Measurements from ENCODE around the gene CKAP5.
A peak's percentile ranks its signal among the peaks of the same experiment; 100 is the strongest.

CKAP5 gene

DNA sequence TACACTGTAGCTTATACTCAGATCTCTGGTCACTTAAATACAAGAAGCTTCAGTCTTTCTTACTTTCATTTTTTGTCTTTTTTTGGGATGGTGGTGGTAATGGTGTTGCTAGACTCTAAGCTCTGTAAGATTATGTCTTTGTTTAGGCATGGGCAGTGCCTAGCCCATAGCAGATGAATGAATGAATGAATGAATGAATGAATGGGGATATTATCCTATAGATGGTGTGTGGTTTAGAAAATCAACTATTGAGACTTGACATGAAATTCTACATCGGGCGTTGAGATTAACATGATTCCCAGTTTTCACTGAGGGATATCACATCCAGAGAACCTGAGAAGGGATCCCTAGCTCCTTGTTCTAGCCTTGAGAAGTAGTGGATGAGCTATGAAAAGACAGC, 9.8 kb upstream of the CKAP5 start:
- TF ChIP-seq, protein P1, sequence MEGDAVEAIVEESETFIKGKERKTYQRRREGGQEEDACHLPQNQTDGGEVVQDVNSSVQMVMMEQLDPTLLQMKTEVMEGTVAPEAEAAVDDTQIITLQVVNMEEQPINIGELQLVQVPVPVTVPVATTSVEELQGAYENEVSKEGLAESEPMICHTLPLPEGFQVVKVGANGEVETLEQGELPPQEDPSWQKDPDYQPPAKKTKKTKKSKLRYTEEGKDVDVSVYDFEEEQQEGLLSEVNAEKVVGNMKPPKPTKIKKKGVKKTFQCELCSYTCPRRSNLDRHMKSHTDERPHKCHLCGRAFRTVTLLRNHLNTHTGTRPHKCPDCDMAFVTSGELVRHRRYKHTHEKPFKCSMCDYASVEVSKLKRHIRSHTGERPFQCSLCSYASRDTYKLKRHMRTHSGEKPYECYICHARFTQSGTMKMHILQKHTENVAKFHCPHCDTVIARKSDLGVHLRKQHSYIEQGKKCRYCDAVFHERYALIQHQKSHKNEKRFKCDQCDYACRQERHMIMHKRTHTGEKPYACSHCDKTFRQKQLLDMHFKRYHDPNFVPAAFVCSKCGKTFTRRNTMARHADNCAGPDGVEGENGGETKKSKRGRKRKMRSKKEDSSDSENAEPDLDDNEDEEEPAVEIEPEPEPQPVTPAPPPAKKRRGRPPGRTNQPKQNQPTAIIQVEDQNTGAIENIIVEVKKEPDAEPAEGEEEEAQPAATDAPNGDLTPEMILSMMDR (conservative IDR thresholded peaks at IDR 0.05): no peak

DNA sequence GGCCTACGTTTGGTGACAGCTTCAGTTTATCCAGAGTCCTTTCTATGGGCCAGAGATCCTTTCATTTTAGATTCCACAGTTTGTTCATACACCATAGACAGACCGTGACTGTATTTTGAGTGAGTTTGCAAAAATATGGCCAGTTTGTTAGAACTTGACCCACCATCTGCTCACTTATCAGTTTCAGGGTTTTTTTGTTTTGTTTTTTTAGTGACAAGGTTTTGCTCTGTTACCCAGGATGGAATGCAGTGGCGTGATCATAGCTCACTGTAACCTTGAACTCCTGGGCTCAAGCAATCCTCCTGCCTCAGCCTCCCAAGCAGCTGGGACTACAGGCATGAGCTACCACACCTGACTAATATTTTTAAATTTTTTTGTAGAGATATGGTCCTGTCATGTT, 9.1 kb upstream of the CKAP5 start:
- TF ChIP-seq, protein P1 (conservative IDR thresholded peaks at IDR 0.05): no peak
- no peak overlapping the region for H3K27ac ChIP-seq

More for the DNA sequence above, 9.8 kb upstream of the CKAP5 start:
- no peak overlapping the region for H3K27ac ChIP-seq

DNA sequence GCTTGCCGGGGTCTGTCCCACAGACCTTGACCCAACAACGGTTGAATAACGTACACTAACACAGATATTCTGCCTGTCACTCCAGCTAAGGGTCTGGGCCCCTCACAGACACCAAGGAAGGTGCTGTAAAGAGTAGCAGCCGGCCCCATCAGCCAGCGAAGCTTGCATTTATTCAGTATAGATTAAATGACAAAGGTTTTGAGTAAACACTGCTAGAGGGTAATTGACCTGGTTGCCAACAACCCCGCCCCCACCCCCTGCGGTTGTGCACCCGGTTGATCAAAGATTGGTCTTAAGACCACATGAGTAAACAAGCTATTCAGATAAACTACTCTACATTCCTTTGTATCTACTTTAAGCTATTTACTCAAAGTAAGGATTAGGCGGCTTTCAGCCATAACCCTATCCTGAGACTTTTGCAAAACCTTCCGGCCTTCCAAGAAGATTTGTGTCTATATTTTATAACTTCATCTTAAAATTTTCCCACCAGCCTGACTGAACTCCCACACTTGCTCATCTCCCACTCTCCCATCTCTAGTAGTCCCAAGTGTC, 4.8 kb upstream of the CKAP5 start:
- TF ChIP-seq, protein P1 (conservative IDR thresholded peaks at IDR 0.05): no peak
- H3K27ac ChIP-seq: no peak overlapping the region

DNA sequence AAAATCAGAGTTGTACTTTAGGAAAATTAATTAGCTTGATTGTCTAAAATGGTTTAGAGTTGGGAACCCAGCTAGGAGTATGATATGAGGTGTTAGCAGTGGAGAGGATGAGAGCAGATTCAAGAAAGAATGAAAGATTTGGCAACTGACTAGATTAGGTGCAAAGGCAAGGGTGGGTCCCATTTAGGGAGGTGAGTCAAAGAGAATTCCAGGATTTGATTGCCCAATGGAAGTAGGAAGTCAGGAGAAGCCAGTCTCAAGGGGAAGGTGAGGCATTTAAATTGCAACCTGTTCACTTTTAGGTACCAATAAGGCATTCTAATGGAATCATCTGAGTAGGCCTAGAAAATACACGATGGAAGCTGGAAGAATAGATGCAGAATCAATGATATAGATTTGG, 3.6 kb upstream of the CKAP5 start:
- TF ChIP-seq, protein P1 (conservative IDR thresholded peaks at IDR 0.05): no peak
- no peak overlapping the region for H3K27ac ChIP-seq

DNA sequence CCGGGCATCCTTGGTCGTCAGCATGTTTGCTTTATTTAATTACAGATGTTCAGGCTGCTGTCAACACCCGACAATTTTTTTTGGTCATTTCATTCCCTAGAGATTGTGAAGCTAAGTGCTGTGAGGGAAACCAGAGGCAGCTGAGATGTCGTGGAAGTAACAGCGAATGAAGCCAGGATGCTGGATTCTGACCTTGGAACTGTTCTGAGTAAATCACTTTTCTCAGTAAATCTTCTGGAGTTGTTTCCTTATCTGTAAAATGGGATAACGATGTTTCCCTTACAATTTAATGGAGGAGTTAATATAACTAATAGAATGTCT, 390 bp upstream of the CKAP5 start:
- TF ChIP-seq, protein P1 (conservative IDR thresholded peaks at IDR 0.05): no peak
- H3K27ac ChIP-seq: peak overlapping the region; percentile 76; the same call in 1 of the 2 replicates

DNA sequence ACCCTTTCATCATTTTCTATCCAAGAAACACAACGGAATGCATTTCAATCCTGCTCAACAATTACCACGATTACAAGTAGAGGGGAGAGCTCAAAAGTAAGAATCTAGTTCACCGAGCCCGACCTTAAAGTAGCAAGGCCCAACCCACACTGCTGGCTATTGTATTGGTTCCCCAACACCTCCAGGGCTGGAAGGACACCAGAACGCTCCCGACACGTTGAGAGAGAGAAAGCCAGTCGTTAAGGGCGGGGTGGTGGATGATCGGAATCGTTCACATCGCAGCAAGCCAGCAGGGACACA, 690 bp downstream of the CKAP5 start:
- TF ChIP-seq, protein P1 (conservative IDR thresholded peaks at IDR 0.05): no peak
- peak overlapping the region; percentile 76 for H3K27ac ChIP-seq

DNA sequence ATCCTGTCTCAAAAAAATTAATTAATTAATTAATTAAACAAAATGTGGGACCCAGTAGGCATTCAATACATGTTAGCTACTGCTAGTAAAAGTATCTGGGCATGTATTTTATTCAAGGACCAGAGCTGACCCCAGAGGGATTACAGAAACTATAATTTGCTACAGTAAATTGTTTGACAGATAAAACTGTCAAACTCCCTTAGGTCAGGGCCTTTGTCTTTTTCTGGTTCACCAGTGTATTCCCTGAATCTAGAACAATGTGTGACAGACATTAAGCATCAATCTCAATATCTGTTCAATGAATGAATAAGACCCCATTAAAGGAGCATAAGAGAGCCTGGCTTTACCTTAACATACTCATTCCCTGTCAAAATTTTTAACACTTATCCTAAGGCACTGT, 6.0 kb downstream of the CKAP5 start:
- no peak overlapping the region for H3K27ac ChIP-seq
- TF ChIP-seq, protein P1 (conservative IDR thresholded peaks at IDR 0.05): no peak

DNA sequence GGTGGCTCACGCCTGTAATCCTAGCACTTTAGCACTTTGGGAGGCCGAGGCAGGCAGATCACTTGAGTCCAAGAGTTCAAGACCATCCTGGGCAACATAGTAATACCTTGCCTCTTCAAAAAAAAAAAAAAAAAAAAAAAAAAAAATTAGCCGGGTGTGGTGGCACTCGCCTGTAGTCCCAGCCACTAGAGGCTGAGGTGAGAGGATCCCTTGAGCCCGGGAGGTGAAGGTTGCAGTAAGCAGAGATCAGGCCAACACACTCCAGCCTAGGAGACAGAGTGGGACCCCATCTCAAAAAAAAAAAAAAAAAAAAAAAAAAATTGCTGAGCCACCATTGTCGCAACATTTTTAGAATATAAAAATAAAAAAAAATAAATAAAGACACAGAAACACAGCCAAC, 7.6 kb downstream of the CKAP5 start:
- TF ChIP-seq, protein P1 (conservative IDR thresholded peaks at IDR 0.05): no peak

More for the DNA sequence above, 7.6 kb downstream of the CKAP5 start:
- H3K27ac ChIP-seq: no peak overlapping the region; the same call in 1 of the 2 replicates
